UCSD-AML1 (cell line): ENCODE data around the gene ZDHHC14.
"Not testable (repeated sequence)": the region's sequence is repeated elsewhere in the genome, so short reads cannot be mapped to it uniquely, and the experiment has no call there.

ENCODE experiments used
- DNase-seq: peaks from one replicate; lab custom pipeline; 2025; ENCODE audit not compliant: unreplicated experiment; lab: John Stamatoyannopoulos, UW

ZDHHC14 gene

GRCh38 chr6:157681041-157681650, 300.2 kb downstream of the ZDHHC14 start:
- DNase-seq, result no peak

- DNase-seq, result no peak
Observed at GRCh38 chr6:157682856-157683481, 302.0 kb downstream of the ZDHHC14 start.

GRCh38 chr6:157683707-157684106, 302.7 kb downstream of the ZDHHC14 start:
- no peak for DNase-seq

GRCh38 chr6:157684620-157685299, 303.8 kb downstream of the ZDHHC14 start:
- DNase-seq, result no peak

GRCh38 chr6:157685596-157686280, 304.7 kb downstream of the ZDHHC14 start:
- DNase-seq, result no peak

- no peak for DNase-seq
Observed at GRCh38 chr6:157688275-157688959, 307.4 kb downstream of the ZDHHC14 start.

- DNase-seq, result no peak
Observed at GRCh38 chr6:157688960-157689599, 308.1 kb downstream of the ZDHHC14 start.

GRCh38 chr6:157689875-157690274, 308.9 kb downstream of the ZDHHC14 start:
- no peak for DNase-seq

GRCh38 chr6:157690441-157691210, 309.6 kb downstream of the ZDHHC14 start:
- no peak for DNase-seq

- DNase-seq, result not testable (repeated sequence)
Observed at GRCh38 chr6:157691621-157692020, 310.6 kb downstream of the ZDHHC14 start.

GRCh38 chr6:157693867-157694266, 312.9 kb downstream of the ZDHHC14 start:
- DNase-seq, result peak; percentile 42

- DNase-seq, result no peak
Observed at GRCh38 chr6:157695301-157696040, 314.5 kb downstream of the ZDHHC14 start.

GRCh38 chr6:157699777-157700636, 319.0 kb downstream of the ZDHHC14 start:
- no peak for DNase-seq

- not testable (repeated sequence) for DNase-seq
Observed at GRCh38 chr6:157706351-157706750, 325.4 kb downstream of the ZDHHC14 start.

GRCh38 chr6:157706883-157707282, 325.9 kb downstream of the ZDHHC14 start:
- no peak for DNase-seq

- DNase-seq, result no peak
Observed at GRCh38 chr6:157707576-157707975, 326.6 kb downstream of the ZDHHC14 start.

- no peak for DNase-seq
Observed at GRCh38 chr6:157708239-157708638, 327.2 kb downstream of the ZDHHC14 start.

GRCh38 chr6:157708933-157709332, 327.9 kb downstream of the ZDHHC14 start:
- DNase-seq, result no peak
